ENCODE data around the gene RHOT2. TPM values are rescaled to one million over a fixed set of nuclear protein-coding genes. Genes with fewer than 3 reads are reported as not detected.

Gene RHOT2
- total and polyA plus RNA-seq, 9 of the 15 experiments (the other 6 are each of a cell fraction or from before 2014, with no cell fraction given) = 5.0 to 373 (median 112) TPM

DNA sequence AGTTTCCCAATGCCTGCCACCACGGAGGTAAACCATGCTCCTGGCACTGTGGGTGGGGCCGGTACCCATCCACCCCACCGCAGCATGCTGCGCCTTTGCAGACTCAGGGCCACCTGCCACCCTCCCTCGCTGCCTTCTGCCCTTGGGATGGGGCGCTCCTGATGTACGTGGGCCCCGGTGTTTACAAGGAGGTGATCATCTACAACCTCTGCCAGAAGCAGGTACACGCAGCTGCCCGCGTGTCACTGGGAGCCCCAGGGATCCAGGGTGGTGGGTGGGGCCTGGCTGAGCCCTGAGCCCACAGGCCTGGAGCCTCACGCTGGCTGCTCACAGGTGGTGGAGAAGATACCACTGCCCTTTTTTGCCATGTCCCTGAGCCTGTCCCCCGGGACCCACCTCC lies 1.4 kb upstream of the RHOT2 start:
- FAIRE-seq (no peak), DNase-seq (ENCODE audit: extremely low read depth in 1 of 4, low spot score in 3 of 4) (no peak), ATAC-seq (no peak)
- Histone ChIP-seq H2AFZ (ENCODE audit: low read depth, low read length) (no peak overlapping the region), H3K27ac (ENCODE audit: extremely low read depth, low read depth, low read length) (no peak overlapping the region), H3K27me3 (ENCODE audit: control insufficient read depth in 2 of 2, insufficient read depth in 2 of 2, low read length in 2 of 2) (no peaks in the 10 kb centered on the region), H3K4me3 (no peak overlapping the region), H4K20me1 (replicated peaks; ENCODE audit: control insufficient read depth, insufficient read depth, low read length) (no peaks in the 10 kb centered on the region), H3K4me1 (replicated peaks in 1 of 2; ENCODE audit: control insufficient read depth in 2 of 2, insufficient read depth in 2 of 2, low read length in 2 of 2) (peaks cover 11 to 93% of the 10 kb centered on the region in 2 experiments; a peak in 4 of 5 replicates), H3K9me1 (ENCODE audit: control insufficient read depth, insufficient read depth, low read length) (no peaks in the 10 kb centered on the region), H3K36me3 (ENCODE audit: control insufficient read depth, insufficient read depth, low read length) (peaks cover 27% of the 10 kb centered on the region), H3K79me2 (ENCODE audit: control insufficient read depth, insufficient read depth, low read length) (peaks cover 25% of the 10 kb centered on the region), H3K9ac (ENCODE audit: insufficient read depth in 1 of 2, low read depth in 2 of 2, low read length in 2 of 2) (peak overlapping the region in 1 of 2 experiments; percentile 98; a peak in 2 of 4 replicates), H3K4me2 (ENCODE audit: insufficient read depth, low read length) (no peak overlapping the region), H3K9me3 (replicated peaks; ENCODE audit: control insufficient read depth, insufficient read depth, low read depth, low read length) (no peaks in the 10 kb centered on the region)
- no TSS peak for BruUV-seq (replicated peaks)
- ChIA-PET CTCF (ENCODE audit: low intra/inter-chr PET ratio) (no interaction called here), POLR2A (interaction anchor here (1.3 kb wide), 1 partner anchor 8 kb away, joined by 4 read pairs; the partner anchor contains the start of gene RHBDL1)
- in situ Hi-C loops (cut with MboI) = loop anchor here (5.0 kb wide), 1 partner anchor 89 kb away; no protein-coding TSS in a partner anchor
- TF ChIP-seq IRF2 (CRISPR knock-in tag; IDR thresholded peaks at IDR 0.05) (peak; percentile 52; the same call in 1 of the 2 replicates), TEAD1 (CRISPR knock-in tag; IDR thresholded peaks at IDR 0.05) (no peak), BRCA1 (IDR thresholded peaks at IDR 0.05) (no peak), BRCA1 (CRISPR knock-in tag; IDR thresholded peaks at IDR 0.05) (no peak), YY1 (IDR thresholded peaks at IDR 0.05; ENCODE audit: borderline replicate concordance in 1 of 3, control insufficient read depth in 1 of 3, extremely low read depth in 1 of 3, insufficient read depth in 3 of 3, insufficient read length in 1 of 3, insufficient replicate concordance in 2 of 3, low read depth in 1 of 3, low read length in 2 of 3) (no peak)
- TF ChIP-seq, protein P1, sequence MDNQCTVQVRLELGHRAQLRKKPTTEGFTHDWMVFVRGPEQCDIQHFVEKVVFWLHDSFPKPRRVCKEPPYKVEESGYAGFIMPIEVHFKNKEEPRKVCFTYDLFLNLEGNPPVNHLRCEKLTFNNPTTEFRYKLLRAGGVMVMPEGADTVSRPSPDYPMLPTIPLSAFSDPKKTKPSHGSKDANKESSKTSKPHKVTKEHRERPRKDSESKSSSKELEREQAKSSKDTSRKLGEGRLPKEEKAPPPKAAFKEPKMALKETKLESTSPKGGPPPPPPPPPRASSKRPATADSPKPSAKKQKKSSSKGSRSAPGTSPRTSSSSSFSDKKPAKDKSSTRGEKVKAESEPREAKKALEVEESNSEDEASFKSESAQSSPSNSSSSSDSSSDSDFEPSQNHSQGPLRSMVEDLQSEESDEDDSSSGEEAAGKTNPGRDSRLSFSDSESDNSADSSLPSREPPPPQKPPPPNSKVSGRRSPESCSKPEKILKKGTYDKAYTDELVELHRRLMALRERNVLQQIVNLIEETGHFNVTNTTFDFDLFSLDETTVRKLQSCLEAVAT (IDR thresholded peaks at IDR 0.05) = no peak
- intact Hi-C loops (cut with micrococcal nuclease) = loop anchor here (5.0 to 10.0 kb wide), 2 partner anchors 89 to 272 kb away; partner anchors contain the start of gene NME4
- 82% methylated on average over 13 of the region's 13 CpGs for WGBS (ENCODE audit: insufficient coverage, low coverage, missing lambda C conversion rate)

Data from K562 (cell line).